Progenitor cell of endocrine pancreas (in vitro differentiated cells): ENCODE results near the gene NCAPG2. TPM values are rescaled to one million over a fixed set of nuclear protein-coding genes. Genes with fewer than 3 reads are reported as not detected.
"Not testable (repeated sequence)": the region's sequence is repeated elsewhere in the genome, so short reads cannot be mapped to it uniquely, and the experiment has no call there.

Experiments
- DNase-seq: peaks from one replicate; pipeline ENCODE4 v3.0.0; 2021; ENCODE audit warnings: low spot score; ENCODE audit not compliant: unreplicated experiment
- H3K27ac Mint-ChIP-seq: 2 replicates; pipeline ENCODE4 v1.8.0; 2021; ENCODE audit warnings: mild to moderate bottlenecking, moderate library complexity, mixed read lengths
- H3K27me3 Mint-ChIP-seq: 2 replicates; pipeline ENCODE4 v1.8.0; 2021; ENCODE audit warnings: mixed read lengths
- H3K36me3 Mint-ChIP-seq: 2 replicates; pipeline ENCODE4 v1.8.0; 2022; ENCODE audit warnings: mixed read lengths; ENCODE audit not compliant: insufficient read depth
- H3K4me1 Mint-ChIP-seq: 2 replicates; pipeline ENCODE4 v1.8.0; 2021; ENCODE audit warnings: low read depth, mixed read lengths
- H3K4me3 Mint-ChIP-seq: 2 replicates; pipeline ENCODE4 v1.8.0; 2021; ENCODE audit warnings: low read depth, mild to moderate bottlenecking, moderate library complexity, mixed read lengths
- H3K9me3 Mint-ChIP-seq: 2 replicates; pipeline ENCODE4 v1.8.0; 2021; ENCODE audit warnings: low read depth, mixed read lengths
- CTCF ChIP-seq: fragments of 200-600 bp; sonication (generic); IDR thresholded peaks from one replicate; pipeline ENCODE4 v1.5.0; 2021; ENCODE audit warnings: antibody characterized with exemption, mild to moderate bottlenecking; ENCODE audit not compliant: unreplicated experiment
- total RNA-seq: library from RNA; stranded (reverse); gene quantifications from 2 replicates; pipeline ENCODE4 v1.2.1, GENCODE V29; 2021

The NCAPG2 gene
- total RNA-seq, 1 donor from 2014 or later, result 28.3 TPM

GRCh38 chr7:158633055-158633956 lies 71.3 kb downstream of the NCAPG2 start:
- H3K9me3 Mint-ChIP-seq, result no peaks in the 10 kb centered on the region
- no peak overlapping the region for H3K27ac Mint-ChIP-seq
- no peak overlapping the region for H3K4me3 Mint-ChIP-seq
- H3K36me3 Mint-ChIP-seq, result peaks cover 19% of the 10 kb centered on the region
- no peaks in the 10 kb centered on the region for H3K27me3 Mint-ChIP-seq
- H3K4me1 Mint-ChIP-seq, result peaks cover 3% of the 10 kb centered on the region
- no peak for TF ChIP-seq CTCF
- DNase-seq, result no peak

- H3K36me3 Mint-ChIP-seq, result peaks cover 25% of the 10 kb centered on the region
- H3K4me1 Mint-ChIP-seq, result peaks cover 5% of the 10 kb centered on the region
- DNase-seq, result no peak
- no peak overlapping the region for H3K4me3 Mint-ChIP-seq
- H3K9me3 Mint-ChIP-seq, result no peaks in the 10 kb centered on the region
- TF ChIP-seq CTCF, result no peak
- H3K27ac Mint-ChIP-seq, result no peak overlapping the region
- H3K27me3 Mint-ChIP-seq, result no peaks in the 10 kb centered on the region
Observed at GRCh38 chr7:158631574-158632195, 72.9 kb downstream of the NCAPG2 start.

- not testable (repeated sequence) for H3K4me3 Mint-ChIP-seq, H3K27ac Mint-ChIP-seq, H3K27me3 Mint-ChIP-seq, H3K4me1 Mint-ChIP-seq, DNase-seq, H3K9me3 Mint-ChIP-seq
- peaks cover 26% of the 10 kb centered on the region for H3K36me3 Mint-ChIP-seq
Observed at GRCh38 chr7:158626289-158626688, 78.3 kb downstream of the NCAPG2 start.

- Mint-ChIP-seq H3K4me3 (no peak overlapping the region), H3K36me3 (peaks cover 14% of the 10 kb centered on the region), H3K4me1 (peaks cover 2% of the 10 kb centered on the region), H3K9me3 (no peaks in the 10 kb centered on the region), H3K27me3 (no peaks in the 10 kb centered on the region), H3K27ac (no peak overlapping the region)
- DNase-seq, result no peak
- no peak for TF ChIP-seq CTCF
Observed at GRCh38 chr7:158623241-158623640, 81.4 kb downstream of the NCAPG2 start.

- DNase-seq, result no peak
- no peaks in the 10 kb centered on the region for H3K9me3 Mint-ChIP-seq
- peaks cover 6% of the 10 kb centered on the region for H3K36me3 Mint-ChIP-seq
- no peak for TF ChIP-seq CTCF
- no peak overlapping the region for H3K27ac Mint-ChIP-seq
- no peaks in the 10 kb centered on the region for H3K4me1 Mint-ChIP-seq
- no peaks in the 10 kb centered on the region for H3K27me3 Mint-ChIP-seq
- H3K4me3 Mint-ChIP-seq, result no peak overlapping the region
Observed at GRCh38 chr7:158620839-158621441, 83.7 kb downstream of the NCAPG2 start.
